ENCODE results near the gene POLR1G. TPM values are rescaled to one million over a fixed set of nuclear protein-coding genes. Genes with fewer than 3 reads are reported as not detected.

Gene POLR1G
- total RNA-seq, 1 experiment from 2014 or later = 30.5 TPM

DNA sequence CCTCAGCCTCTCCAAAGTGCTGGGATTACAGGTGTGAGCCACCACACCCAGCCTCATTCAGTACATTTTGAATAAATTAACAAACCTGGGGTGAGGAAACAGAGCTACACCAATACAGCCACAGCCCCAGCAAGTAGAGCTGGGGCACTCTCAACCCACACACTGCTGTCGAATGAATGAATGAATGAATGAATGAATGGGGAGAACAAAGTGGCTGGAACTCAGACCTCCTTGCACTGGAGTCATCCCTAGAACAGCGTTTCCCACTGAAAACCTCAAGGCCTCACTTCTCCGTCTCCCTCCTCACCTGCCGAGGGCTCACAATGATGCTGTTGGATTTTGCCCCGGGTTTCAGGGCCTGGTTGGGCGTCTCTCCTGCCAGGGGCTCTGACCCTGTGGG is 14.4 kb downstream of the POLR1G start:
- peaks cover 32% of the 10 kb centered on the region for H3K79me2 ChIP-seq (ENCODE audit: insufficient read depth, low read length)
- RAD21 ChIA-PET (ENCODE audit: low non-redundant PET in 1 of 2, low total read pairs in 2 of 2, uncharacterized antibody in 2 of 2, unreplicated experiment in 2 of 2) = no interaction called here
- BruUV-seq (replicated peaks) = no TSS peak

More for the DNA sequence above, 14.4 kb downstream of the POLR1G start:
- no peak overlapping the region for H3K27ac ChIP-seq (ENCODE audit: low read depth, low read length)
- DNase-seq (ENCODE audit: low read depth, low spot score) (no peak), ATAC-seq (no peak)
- ChIA-PET POLR2A (no interaction called here), CTCF (no interaction called here)
- H3K4me3 ChIP-seq (replicated peaks in 1 of 2; ENCODE audit: low read depth in 1 of 2, low read length in 2 of 2) = no peak overlapping the region
- no peak overlapping the region for H3K4me2 ChIP-seq (ENCODE audit: low read length)
- no peak overlapping the region for H2AFZ ChIP-seq (ENCODE audit: low read depth, low read length, poor library complexity, severe bottlenecking)
- peaks cover 28 to 64% of the 10 kb centered on the region in 2 experiments for H3K4me1 ChIP-seq (ENCODE audit: control insufficient read depth in 1 of 2, insufficient read depth in 2 of 2, low read length in 2 of 2)
- TF ChIP-seq POLR2A (IDR thresholded peaks at IDR 0.05; ENCODE audit: borderline replicate concordance, extremely low read depth, insufficient read depth, insufficient read length) (no peak), CEBPB (IDR thresholded peaks at IDR 0.05; ENCODE audit: low read depth) (no peak), RAD21 (IDR thresholded peaks at IDR 0.05; ENCODE audit: low read depth) (no peak), EZH2phosphoT487 (IDR thresholded peaks at IDR 0.05; ENCODE audit: borderline replicate concordance) (no peak), ELF1 (IDR thresholded peaks at IDR 0.05; ENCODE audit: borderline replicate concordance, low read depth) (no peak), SRF (IDR thresholded peaks at IDR 0.05; ENCODE audit: low read depth) (no peak), TCF7L2 (IDR thresholded peaks at IDR 0.05; ENCODE audit: borderline replicate concordance, extremely low read depth, insufficient read depth, insufficient read length) (no peak), SIN3A (IDR thresholded peaks at IDR 0.05; ENCODE audit: low read depth) (no peak), EGR1 (IDR thresholded peaks at IDR 0.05; ENCODE audit: low read depth) (no peak), ZNF274 (IDR thresholded peaks at IDR 0.05; ENCODE audit: low read depth, low read length) (no peak), EZH2 (IDR thresholded peaks at IDR 0.05) (no peak), CBX3 (IDR thresholded peaks at IDR 0.05; ENCODE audit: low read depth) (no peak)
- TF ChIP-seq, protein P1, sequence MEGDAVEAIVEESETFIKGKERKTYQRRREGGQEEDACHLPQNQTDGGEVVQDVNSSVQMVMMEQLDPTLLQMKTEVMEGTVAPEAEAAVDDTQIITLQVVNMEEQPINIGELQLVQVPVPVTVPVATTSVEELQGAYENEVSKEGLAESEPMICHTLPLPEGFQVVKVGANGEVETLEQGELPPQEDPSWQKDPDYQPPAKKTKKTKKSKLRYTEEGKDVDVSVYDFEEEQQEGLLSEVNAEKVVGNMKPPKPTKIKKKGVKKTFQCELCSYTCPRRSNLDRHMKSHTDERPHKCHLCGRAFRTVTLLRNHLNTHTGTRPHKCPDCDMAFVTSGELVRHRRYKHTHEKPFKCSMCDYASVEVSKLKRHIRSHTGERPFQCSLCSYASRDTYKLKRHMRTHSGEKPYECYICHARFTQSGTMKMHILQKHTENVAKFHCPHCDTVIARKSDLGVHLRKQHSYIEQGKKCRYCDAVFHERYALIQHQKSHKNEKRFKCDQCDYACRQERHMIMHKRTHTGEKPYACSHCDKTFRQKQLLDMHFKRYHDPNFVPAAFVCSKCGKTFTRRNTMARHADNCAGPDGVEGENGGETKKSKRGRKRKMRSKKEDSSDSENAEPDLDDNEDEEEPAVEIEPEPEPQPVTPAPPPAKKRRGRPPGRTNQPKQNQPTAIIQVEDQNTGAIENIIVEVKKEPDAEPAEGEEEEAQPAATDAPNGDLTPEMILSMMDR (IDR thresholded peaks at IDR 0.05 in 2 of 3, conservative IDR thresholded peaks at IDR 0.05 in 1 of 3; ENCODE audit: borderline replicate concordance in 1 of 3, insufficient read depth in 1 of 3, low read depth in 2 of 3, low read length in 2 of 3) = no peak
- TF ChIP-seq, protein P2, sequence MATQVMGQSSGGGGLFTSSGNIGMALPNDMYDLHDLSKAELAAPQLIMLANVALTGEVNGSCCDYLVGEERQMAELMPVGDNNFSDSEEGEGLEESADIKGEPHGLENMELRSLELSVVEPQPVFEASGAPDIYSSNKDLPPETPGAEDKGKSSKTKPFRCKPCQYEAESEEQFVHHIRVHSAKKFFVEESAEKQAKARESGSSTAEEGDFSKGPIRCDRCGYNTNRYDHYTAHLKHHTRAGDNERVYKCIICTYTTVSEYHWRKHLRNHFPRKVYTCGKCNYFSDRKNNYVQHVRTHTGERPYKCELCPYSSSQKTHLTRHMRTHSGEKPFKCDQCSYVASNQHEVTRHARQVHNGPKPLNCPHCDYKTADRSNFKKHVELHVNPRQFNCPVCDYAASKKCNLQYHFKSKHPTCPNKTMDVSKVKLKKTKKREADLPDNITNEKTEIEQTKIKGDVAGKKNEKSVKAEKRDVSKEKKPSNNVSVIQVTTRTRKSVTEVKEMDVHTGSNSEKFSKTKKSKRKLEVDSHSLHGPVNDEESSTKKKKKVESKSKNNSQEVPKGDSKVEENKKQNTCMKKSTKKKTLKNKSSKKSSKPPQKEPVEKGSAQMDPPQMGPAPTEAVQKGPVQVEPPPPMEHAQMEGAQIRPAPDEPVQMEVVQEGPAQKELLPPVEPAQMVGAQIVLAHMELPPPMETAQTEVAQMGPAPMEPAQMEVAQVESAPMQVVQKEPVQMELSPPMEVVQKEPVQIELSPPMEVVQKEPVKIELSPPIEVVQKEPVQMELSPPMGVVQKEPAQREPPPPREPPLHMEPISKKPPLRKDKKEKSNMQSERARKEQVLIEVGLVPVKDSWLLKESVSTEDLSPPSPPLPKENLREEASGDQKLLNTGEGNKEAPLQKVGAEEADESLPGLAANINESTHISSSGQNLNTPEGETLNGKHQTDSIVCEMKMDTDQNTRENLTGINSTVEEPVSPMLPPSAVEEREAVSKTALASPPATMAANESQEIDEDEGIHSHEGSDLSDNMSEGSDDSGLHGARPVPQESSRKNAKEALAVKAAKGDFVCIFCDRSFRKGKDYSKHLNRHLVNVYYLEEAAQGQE (IDR thresholded peaks at IDR 0.05; ENCODE audit: low read depth) = no peak
- no peak overlapping the region for H3K9ac ChIP-seq (ENCODE audit: low read length)
- peaks cover 11 to 22% of the 10 kb centered on the region in 2 experiments; a peak in 3 of 4 replicates for H3K36me3 ChIP-seq (ENCODE audit: control insufficient read depth in 1 of 2, insufficient read depth in 2 of 2, low read length in 2 of 2)
- H4K20me1 ChIP-seq (ENCODE audit: insufficient read depth) = no peaks in the 10 kb centered on the region
- intact Hi-C loops (cut with micrococcal nuclease) = no loop called here
- no peaks in the 10 kb centered on the region for H3K27me3 ChIP-seq (ENCODE audit: insufficient read depth, low read length)
- H3K9me3 ChIP-seq (ENCODE audit: control insufficient read depth in 1 of 2, insufficient read depth in 1 of 2, low read depth in 1 of 2, low read length in 2 of 2) = no peaks in the 10 kb centered on the region
- H3K9me2 ChIP-seq (ENCODE audit: insufficient read depth) = no peaks in the 10 kb centered on the region

Measured in HCT116 (cell line).